Endodermal cell (in vitro differentiated cells): ENCODE results near the gene IFI27L2. TPM values are rescaled to one million over a fixed set of nuclear protein-coding genes. Genes with fewer than 3 reads are reported as not detected.

Experiments used
- DNase-seq: peaks from one replicate; pipeline ENCODE4 v3.0.0-alpha.2; 2017
- H3K27ac ChIP-seq: 2 replicates; pipeline ENCODE4 v1.5.1; 2013; ENCODE audit warnings: mild to moderate bottlenecking, low read depth, low read length, moderate library complexity
- H3K27me3 ChIP-seq: 2 replicates; pipeline ENCODE4 v1.6.1; 2013; ENCODE audit warnings: mild to moderate bottlenecking, low read length, moderate library complexity; ENCODE audit not compliant: insufficient read depth, control insufficient read depth, poor library complexity, severe bottlenecking
- H3K36me3 ChIP-seq: 2 replicates; pipeline ENCODE4 v1.7.0; 2013; ENCODE audit warnings: mild to moderate bottlenecking, low read length, moderate library complexity; ENCODE audit not compliant: control insufficient read depth, insufficient read depth
- H3K4me1 ChIP-seq: one replicate; pipeline ENCODE4 v1.7.0; 2013; ENCODE audit warnings: low read length; ENCODE audit not compliant: control insufficient read depth, insufficient read depth
- H3K4me3 ChIP-seq: 2 replicates; pipeline ENCODE4 v1.5.1; 2013; ENCODE audit warnings: mild to moderate bottlenecking, low read length, moderate library complexity
- H3K9ac ChIP-seq: 2 replicates; pipeline ENCODE4 v1.6.1; 2013; ENCODE audit warnings: mild to moderate bottlenecking, low read length, moderate library complexity; ENCODE audit not compliant: poor library complexity, severe bottlenecking; ENCODE audit errors: extremely low read depth
- H3K9me3 ChIP-seq: 2 replicates; pipeline ENCODE4 v1.6.1; 2013; ENCODE audit warnings: mild to moderate bottlenecking, low read length, moderate library complexity; ENCODE audit not compliant: control insufficient read depth
- H3K27ac Mint-ChIP-seq: 2 replicates; pipeline ENCODE4 v1.8.0; 2020; ENCODE audit warnings: mixed read lengths
- H3K27me3 Mint-ChIP-seq: 2 replicates; pipeline ENCODE4 v1.8.0; 2021; ENCODE audit warnings: mild to moderate bottlenecking, mixed read lengths; ENCODE audit not compliant: insufficient read depth
- H3K36me3 Mint-ChIP-seq: 2 replicates; pipeline ENCODE4 v1.8.0; 2020; ENCODE audit warnings: low read depth, mixed read lengths
- H3K4me1 Mint-ChIP-seq: 2 replicates; pipeline ENCODE4 v1.8.0; 2020; ENCODE audit warnings: mixed read lengths
- H3K4me3 Mint-ChIP-seq: 2 replicates; pipeline ENCODE4 v1.8.0; 2020; ENCODE audit warnings: mild to moderate bottlenecking, moderate library complexity, mixed read lengths
- H3K9me3 Mint-ChIP-seq: 2 replicates; pipeline ENCODE4 v1.8.0; 2020; ENCODE audit warnings: mild to moderate bottlenecking, mixed read lengths
- CTCF ChIP-seq: fragments of 200-600 bp; sonication (generic); conservative IDR thresholded peaks from 2 replicates; pipeline ENCODE4 v1.5.0; 2021; ENCODE audit warnings: antibody characterized with exemption, mild to moderate bottlenecking
- WGBS, 2 experiments: methylation state at CpG; one replicate each; pipeline versions ENCODE4 v1.1.5 to v1.1.7; 2013; ENCODE audit warnings: missing lambda C conversion rate in 2 of 2, mixed read lengths in 1 of 2; ENCODE audit not compliant: insufficient coverage in 1 of 2, insufficient read length in 1 of 2; 5-methylcytosine and 5-hydroxymethylcytosine counted together
- total RNA-seq, 2 donors: library from RNA; stranded (reverse); fragmentation: NEBNext Ultra II Directional in 1 of 2; extraction: Animal tissue kit (Norgen Biotek cat#: 25700) in 1 of 2; gene quantifications; 2 replicates in 1 of 2; 3 replicates in 1 of 2; pipeline ENCODE4 v1.2.1, GENCODE V29; 2021

Gene IFI27L2
- total RNA-seq, 2 donors from 2014 or later: 36.0 to 43.7 TPM

GRCh38 chr14:94122438-94122837 lies 7.0 kb downstream of the IFI27L2 start:
- no peaks in the 10 kb centered on the region for H3K9me3 ChIP-seq
- TF ChIP-seq CTCF: no peak
- no peak overlapping the region for H3K27ac Mint-ChIP-seq
- no peak overlapping the region for H3K4me3 ChIP-seq
- DNase-seq: peak; percentile 24
- H3K4me1 Mint-ChIP-seq: no peaks in the 10 kb centered on the region
- H3K4me1 ChIP-seq: no peaks in the 10 kb centered on the region
- WGBS, 2 experiments: 58 to 63% methylated on average over 3 of the region's 3 CpGs
- H3K27me3 ChIP-seq: no peaks in the 10 kb centered on the region
- H3K9me3 Mint-ChIP-seq: peaks cover 4% of the 10 kb centered on the region
- H3K9ac ChIP-seq: no peak overlapping the region
- no peaks in the 10 kb centered on the region for H3K36me3 Mint-ChIP-seq
- H3K36me3 ChIP-seq: no peaks in the 10 kb centered on the region
- no peak overlapping the region for H3K4me3 Mint-ChIP-seq
- peaks cover 23% of the 10 kb centered on the region for H3K27me3 Mint-ChIP-seq
- H3K27ac ChIP-seq: no peak overlapping the region

GRCh38 chr14:94121485-94121884 lies 7.9 kb downstream of the IFI27L2 start:
- Histone ChIP-seq H3K9ac (no peak overlapping the region), H3K27me3 (no peaks in the 10 kb centered on the region), H3K36me3 (no peaks in the 10 kb centered on the region), H3K9me3 (no peaks in the 10 kb centered on the region), H3K4me3 (no peak overlapping the region), H3K27ac (no peak overlapping the region), H3K4me1 (no peaks in the 10 kb centered on the region)
- 77 to 80% methylated on average over 1 to 3 of the region's 3 CpGs for whole genome bisulfite sequencing, 2 experiments
- peaks cover 4% of the 10 kb centered on the region for H3K9me3 Mint-ChIP-seq
- peaks cover 23% of the 10 kb centered on the region for H3K27me3 Mint-ChIP-seq
- H3K4me1 Mint-ChIP-seq: no peaks in the 10 kb centered on the region
- H3K4me3 Mint-ChIP-seq: no peak overlapping the region
- no peaks in the 10 kb centered on the region for H3K36me3 Mint-ChIP-seq
- TF ChIP-seq CTCF: no peak
- no peak overlapping the region for H3K27ac Mint-ChIP-seq
- no peak for DNase-seq

GRCh38 chr14:94120667-94121340 lies 8.6 kb downstream of the IFI27L2 start:
- 79 to 88% methylated on average over 5 of the region's 5 CpGs for WGBS, 2 experiments
- H3K9me3 Mint-ChIP-seq: peaks cover 4% of the 10 kb centered on the region
- Histone ChIP-seq H3K4me3 (no peak overlapping the region), H3K4me1 (no peaks in the 10 kb centered on the region), H3K36me3 (no peaks in the 10 kb centered on the region), H3K9ac (no peak overlapping the region), H3K27ac (no peak overlapping the region), H3K27me3 (no peaks in the 10 kb centered on the region), H3K9me3 (no peaks in the 10 kb centered on the region)
- H3K36me3 Mint-ChIP-seq: no peaks in the 10 kb centered on the region
- no peak overlapping the region for H3K4me3 Mint-ChIP-seq
- no peak for DNase-seq
- no peak overlapping the region for H3K27ac Mint-ChIP-seq
- H3K4me1 Mint-ChIP-seq: no peaks in the 10 kb centered on the region
- no peak for TF ChIP-seq CTCF
- peaks cover 23% of the 10 kb centered on the region for H3K27me3 Mint-ChIP-seq
